ENCODE measurements around the gene TEKT1. TPM values are rescaled to one million over a fixed set of nuclear protein-coding genes. Genes with fewer than 3 reads are reported as not detected.

The TEKT1 gene
- total RNA-seq, 2 experiments from 2014 or later: not detected

DNA sequence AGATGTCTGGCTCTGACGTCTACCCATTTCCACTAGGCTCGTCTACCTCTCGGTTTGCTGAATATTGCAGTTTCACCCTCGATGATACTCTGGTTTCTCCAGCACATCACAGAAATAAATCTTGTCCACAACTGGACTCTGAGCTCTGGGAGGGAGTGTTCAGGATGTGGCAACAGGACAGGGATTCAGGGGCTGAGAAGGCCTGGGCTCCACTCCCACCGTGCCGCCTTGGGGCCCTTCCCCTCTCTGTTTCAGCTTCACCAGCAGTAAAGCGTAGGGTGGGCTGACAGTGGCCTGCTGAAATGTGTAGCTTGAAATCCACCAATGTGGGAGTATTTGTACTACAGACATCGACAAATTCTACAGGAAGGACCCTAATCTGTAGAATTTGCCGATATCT lies 20.0 kb downstream of the TEKT1 start:
- H3K36me3 Mint-ChIP-seq: no peaks in the 10 kb centered on the region
- ChIA-PET CTCF (interaction anchor here (0.6 kb wide), 1 partner anchor 32 kb away, joined by 3 read pairs; no protein-coding TSS in a partner anchor), POLR2A (no interaction called here)
- no peak for DNase-seq
- no peak overlapping the region for H3K4me3 Mint-ChIP-seq
- no peaks in the 10 kb centered on the region for H3K4me1 Mint-ChIP-seq (ENCODE audit: low read depth)
- peaks cover 13% of the 10 kb centered on the region for H3K27me3 Mint-ChIP-seq
- intact Hi-C loops (cut with micrococcal nuclease): no loop called here
- no peaks in the 10 kb centered on the region for H3K9me3 Mint-ChIP-seq
- H3K27ac Mint-ChIP-seq: no peak overlapping the region

DNA sequence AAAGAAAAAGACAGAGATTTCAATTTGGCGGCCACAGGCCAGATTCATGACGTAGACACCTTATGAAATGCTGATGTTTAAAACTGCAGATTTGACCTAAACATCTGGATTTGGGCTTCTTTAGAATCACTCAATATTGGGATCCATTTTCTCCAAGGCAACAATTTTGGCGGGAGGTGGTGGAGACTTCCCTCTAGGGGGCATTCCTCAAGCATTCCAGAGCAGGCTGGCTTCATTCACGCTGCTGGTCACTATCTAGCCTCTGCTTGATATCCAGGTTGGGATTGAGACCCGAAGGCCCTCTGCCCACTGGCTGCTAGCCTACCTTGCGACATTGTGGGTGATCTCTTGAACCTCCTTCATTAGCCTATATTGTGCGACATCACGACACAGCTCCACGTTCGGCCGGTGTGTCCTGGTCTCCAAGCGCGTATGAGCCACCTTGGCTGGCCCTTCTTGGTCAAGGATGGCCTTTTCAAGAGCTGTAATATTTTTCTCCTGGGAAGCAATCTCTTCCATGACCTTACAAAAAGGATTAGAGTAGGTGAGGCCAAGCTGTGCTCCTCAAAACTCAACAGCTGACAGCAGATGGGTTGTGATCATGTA lies 31.0 kb downstream of the TEKT1 start:
- Mint-ChIP-seq H3K4me1 (ENCODE audit: low read depth) (no peaks in the 10 kb centered on the region), H3K27ac (no peak overlapping the region), H3K9me3 (no peaks in the 10 kb centered on the region), H3K27me3 (peaks cover 1% of the 10 kb centered on the region), H3K4me3 (no peak overlapping the region), H3K36me3 (no peaks in the 10 kb centered on the region)
- DNase-seq: no peak
- CTCF ChIA-PET: no interaction called here
- intact Hi-C loops (cut with micrococcal nuclease): no loop called here
- POLR2A ChIA-PET: no interaction called here

DNA sequence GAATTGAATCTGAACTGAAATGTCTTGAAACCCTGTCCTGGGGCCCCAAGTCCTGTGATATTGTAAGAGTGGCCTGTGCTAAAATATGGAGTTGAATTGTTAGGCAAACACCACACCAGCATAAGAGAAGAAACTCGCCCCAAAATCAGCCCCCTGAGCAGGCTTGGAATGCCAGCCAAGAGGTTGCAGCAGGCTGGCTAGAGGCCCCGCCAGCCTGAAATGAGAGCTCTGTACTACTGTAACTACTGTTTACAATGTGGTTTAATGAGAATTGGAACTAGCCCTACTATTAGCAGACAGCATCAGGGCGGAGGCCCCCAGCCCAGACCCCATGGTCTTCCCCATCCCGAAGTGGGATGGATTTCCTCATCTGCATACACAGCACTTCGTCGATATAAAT lies 31.8 kb downstream of the TEKT1 start:
- Mint-ChIP-seq H3K9me3 (no peaks in the 10 kb centered on the region), H3K36me3 (no peaks in the 10 kb centered on the region), H3K4me3 (no peak overlapping the region), H3K27me3 (no peaks in the 10 kb centered on the region), H3K4me1 (ENCODE audit: low read depth) (no peaks in the 10 kb centered on the region), H3K27ac (no peak overlapping the region)
- ChIA-PET POLR2A (no interaction called here), CTCF (no interaction called here)
- no peak for DNase-seq
- intact Hi-C loops (cut with micrococcal nuclease): no loop called here

- intact Hi-C loops (cut with micrococcal nuclease): no loop called here
- CTCF ChIA-PET: no interaction called here
- Mint-ChIP-seq H3K36me3 (no peaks in the 10 kb centered on the region), H3K27me3 (no peaks in the 10 kb centered on the region), H3K9me3 (no peaks in the 10 kb centered on the region), H3K4me3 (no peak overlapping the region), H3K4me1 (ENCODE audit: low read depth) (peaks cover 2% of the 10 kb centered on the region), H3K27ac (no peak overlapping the region)
- DNase-seq: no peak
- POLR2A ChIA-PET: no interaction called here
These were observed 33.7 kb downstream of the TEKT1 start for GRCh38 chr17:6797718-6798351.

DNA sequence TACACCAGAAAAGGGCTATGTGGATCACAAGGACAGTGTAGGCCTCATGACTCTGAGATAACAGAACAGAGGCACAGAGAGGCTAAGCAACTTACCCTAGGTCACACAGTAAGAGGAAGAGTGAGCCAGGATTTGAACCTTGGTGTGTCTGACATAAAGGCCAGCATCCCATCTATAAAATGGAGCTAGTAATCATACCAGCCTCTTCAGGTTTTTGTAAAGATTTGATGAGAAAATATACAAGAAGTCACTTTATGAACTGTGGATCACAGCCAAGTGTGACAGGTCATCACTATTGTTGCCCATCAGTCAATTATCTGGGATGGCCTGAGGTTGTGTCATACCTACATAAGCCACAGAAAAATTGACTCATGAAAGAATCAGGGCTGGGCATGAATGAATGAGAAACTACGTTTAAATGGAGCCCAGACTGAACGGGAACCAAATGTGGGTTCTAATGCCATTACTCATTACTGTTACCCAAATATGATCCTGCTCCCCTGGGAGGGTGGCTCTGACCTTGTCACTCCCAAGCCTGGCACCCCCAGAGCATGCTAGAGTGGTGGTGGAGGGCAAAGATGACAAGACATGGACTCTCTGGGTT lies 34.5 kb downstream of the TEKT1 start:
- no peaks in the 10 kb centered on the region for H3K9me3 Mint-ChIP-seq
- H3K27ac Mint-ChIP-seq: no peak overlapping the region
- no peak for DNase-seq
- intact Hi-C loops (cut with micrococcal nuclease): no loop called here
- no peak overlapping the region for H3K4me3 Mint-ChIP-seq
- H3K4me1 Mint-ChIP-seq (ENCODE audit: low read depth): peaks cover 2% of the 10 kb centered on the region
- peaks cover 5% of the 10 kb centered on the region for H3K27me3 Mint-ChIP-seq
- POLR2A ChIA-PET: no interaction called here
- no peaks in the 10 kb centered on the region for H3K36me3 Mint-ChIP-seq
- CTCF ChIA-PET: no interaction called here

DNA sequence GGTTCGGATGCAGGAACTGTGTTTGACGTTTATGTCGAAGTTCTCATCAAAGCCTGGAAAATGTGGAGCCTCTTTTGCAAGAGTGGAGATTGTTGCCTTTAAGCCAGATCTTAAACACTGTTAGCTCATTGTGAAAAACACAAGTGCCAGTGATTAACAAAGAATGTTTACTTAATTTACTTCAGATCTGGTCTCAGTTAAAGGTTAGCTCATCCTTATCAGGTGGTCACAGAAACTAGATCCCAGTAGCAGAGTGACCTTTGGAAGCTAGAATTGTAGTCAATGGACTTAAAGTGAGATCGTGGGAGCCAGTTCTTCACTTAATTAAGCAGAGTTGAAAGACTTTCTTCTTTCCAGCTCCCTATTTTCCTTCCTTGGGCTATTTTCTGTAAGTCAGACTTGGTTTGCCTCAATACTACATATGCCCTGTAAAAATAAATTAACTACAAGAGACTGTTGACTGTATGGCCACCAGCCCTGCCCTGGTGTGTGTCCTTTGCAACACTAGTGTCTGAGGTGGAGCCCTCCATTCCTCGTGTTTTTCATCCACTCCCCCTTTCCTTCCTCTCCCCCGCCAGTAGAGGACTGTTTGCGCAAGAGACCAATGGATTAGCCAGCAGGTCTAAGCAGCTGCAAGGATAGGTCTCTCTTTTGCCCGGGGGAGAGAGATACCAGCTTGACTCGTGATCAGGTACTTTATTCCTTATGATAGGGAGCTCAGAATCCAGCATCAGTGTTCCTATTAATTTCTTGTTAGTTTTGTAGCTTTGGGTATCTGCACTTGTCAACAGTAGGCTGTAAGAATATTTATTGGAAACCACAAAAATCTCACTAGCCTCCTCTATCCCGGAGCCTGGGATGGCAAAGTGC lies 35.3 kb downstream of the TEKT1 start:
- Mint-ChIP-seq H3K9me3 (no peaks in the 10 kb centered on the region), H3K27me3 (peaks cover 5% of the 10 kb centered on the region), H3K36me3 (no peaks in the 10 kb centered on the region), H3K4me3 (no peak overlapping the region), H3K4me1 (ENCODE audit: low read depth) (peaks cover 2% of the 10 kb centered on the region), H3K27ac (no peak overlapping the region)
- ChIA-PET CTCF (no interaction called here), POLR2A (interaction anchor here (0.7 kb wide), 1 partner anchor 1181 kb away, joined by 3 read pairs; no protein-coding TSS in a partner anchor)
- DNase-seq: no peak
- intact Hi-C loops (cut with micrococcal nuclease): no loop called here

DNA sequence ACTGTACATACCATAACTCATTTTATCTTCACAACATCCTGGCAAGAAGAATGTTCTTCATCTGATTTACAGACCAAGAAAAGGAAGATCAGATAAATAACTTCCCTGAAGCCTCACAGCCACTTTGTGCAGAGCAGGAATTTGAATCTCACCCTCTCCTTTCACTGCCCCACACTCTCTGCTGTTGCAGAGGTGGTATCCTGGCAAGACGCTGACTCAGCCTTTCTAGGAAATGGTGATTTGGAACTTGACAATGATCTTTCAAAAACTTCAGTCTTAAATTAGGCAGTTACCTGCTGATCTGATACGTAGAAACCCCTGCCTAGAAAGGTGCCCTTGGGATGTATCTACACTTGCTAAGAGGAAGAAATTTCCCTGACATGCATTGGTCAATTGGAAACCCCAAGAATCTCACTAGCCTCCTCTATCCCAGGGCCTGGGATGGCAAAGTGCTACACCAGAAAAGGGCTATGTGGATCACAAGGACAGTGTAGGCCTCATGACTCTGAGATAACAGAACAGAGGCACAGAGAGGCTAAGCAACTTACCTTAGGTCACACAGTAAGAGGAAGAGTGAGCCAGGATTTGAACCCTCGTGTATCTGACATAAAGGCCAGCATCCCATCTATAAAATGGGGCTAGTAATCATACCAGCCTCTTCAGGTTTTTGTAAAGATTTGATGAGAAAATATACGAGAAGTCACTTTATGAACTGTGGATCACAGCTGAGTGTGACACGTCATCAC lies 37.6 kb downstream of the TEKT1 start:
- H3K27ac Mint-ChIP-seq: no peak overlapping the region
- H3K36me3 Mint-ChIP-seq: no peaks in the 10 kb centered on the region
- H3K4me1 Mint-ChIP-seq (ENCODE audit: low read depth): peaks cover 2% of the 10 kb centered on the region
- H3K27me3 Mint-ChIP-seq: peaks cover 20% of the 10 kb centered on the region
- H3K4me3 Mint-ChIP-seq: no peak overlapping the region
- intact Hi-C loops (cut with micrococcal nuclease): no loop called here
- H3K9me3 Mint-ChIP-seq: no peaks in the 10 kb centered on the region
- ChIA-PET POLR2A (no interaction called here), CTCF (no interaction called here)
- no peak for DNase-seq

GRCh38 chr17:6789146-6789545 lies 42.4 kb downstream of the TEKT1 start:
- Mint-ChIP-seq H3K9me3 (no peaks in the 10 kb centered on the region), H3K27me3 (peaks cover 43% of the 10 kb centered on the region), H3K4me1 (ENCODE audit: low read depth) (peaks cover 2% of the 10 kb centered on the region), H3K36me3 (no peaks in the 10 kb centered on the region), H3K27ac (no peak overlapping the region), H3K4me3 (no peak overlapping the region)
- ChIA-PET CTCF (no interaction called here), POLR2A (no interaction called here)
- no peak for DNase-seq
- intact Hi-C loops (cut with micrococcal nuclease): no loop called here

- no peaks in the 10 kb centered on the region for H3K36me3 Mint-ChIP-seq
- CTCF ChIA-PET: no interaction called here
- no peak overlapping the region for H3K4me3 Mint-ChIP-seq
- no peak for DNase-seq
- intact Hi-C loops (cut with micrococcal nuclease): no loop called here
- no peak overlapping the region for H3K27ac Mint-ChIP-seq
- H3K4me1 Mint-ChIP-seq (ENCODE audit: low read depth): no peaks in the 10 kb centered on the region
- peaks cover 45% of the 10 kb centered on the region for H3K27me3 Mint-ChIP-seq
- POLR2A ChIA-PET: no interaction called here
- H3K9me3 Mint-ChIP-seq: peaks cover 16% of the 10 kb centered on the region
These were observed 44.3 kb downstream of the TEKT1 start for GRCh38 chr17:6787081-6787693.

GRCh38 chr17:6786618-6787017 lies 44.9 kb downstream of the TEKT1 start:
- Mint-ChIP-seq H3K27ac (no peak overlapping the region), H3K4me3 (no peak overlapping the region), H3K36me3 (no peaks in the 10 kb centered on the region), H3K9me3 (peaks cover 17% of the 10 kb centered on the region), H3K4me1 (ENCODE audit: low read depth) (no peaks in the 10 kb centered on the region), H3K27me3 (peaks cover 47% of the 10 kb centered on the region)
- DNase-seq: no peak
- intact Hi-C loops (cut with micrococcal nuclease): no loop called here
- ChIA-PET POLR2A (no interaction called here), CTCF (no interaction called here)

- intact Hi-C loops (cut with micrococcal nuclease): no loop called here
- ChIA-PET POLR2A (no interaction called here), CTCF (no interaction called here)
- H3K36me3 Mint-ChIP-seq: no peaks in the 10 kb centered on the region
- no peak overlapping the region for H3K4me3 Mint-ChIP-seq
- no peaks in the 10 kb centered on the region for H3K4me1 Mint-ChIP-seq (ENCODE audit: low read depth)
- peaks cover 17% of the 10 kb centered on the region for H3K9me3 Mint-ChIP-seq
- no peak for DNase-seq
- no peak overlapping the region for H3K27ac Mint-ChIP-seq
- peaks cover 36% of the 10 kb centered on the region for H3K27me3 Mint-ChIP-seq
These were observed 49.3 kb downstream of the TEKT1 start for GRCh38 chr17:6782244-6782643.

DNA sequence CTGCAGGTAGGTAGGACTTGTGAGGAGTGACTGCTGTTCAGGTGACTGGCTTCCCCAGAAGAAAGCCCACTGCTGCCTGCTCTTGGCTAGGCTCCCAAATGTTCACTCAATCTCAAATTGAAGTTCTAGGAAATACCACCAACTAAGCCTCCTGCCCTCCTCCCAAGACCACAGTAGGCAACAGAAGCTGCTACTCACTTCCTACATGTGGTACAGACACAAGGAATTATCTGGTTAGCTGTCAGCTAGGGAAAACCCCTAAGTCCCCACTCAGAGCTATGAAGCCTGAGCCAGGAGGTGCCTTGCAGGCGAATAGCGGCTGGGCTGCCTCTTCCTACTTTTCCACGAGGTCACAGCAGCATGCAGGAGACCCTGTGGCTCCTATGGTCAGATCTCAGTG lies 50.6 kb downstream of the TEKT1 start:
- Mint-ChIP-seq H3K27ac (no peak overlapping the region), H3K4me3 (no peak overlapping the region), H3K4me1 (ENCODE audit: low read depth) (no peaks in the 10 kb centered on the region), H3K9me3 (peaks cover 17% of the 10 kb centered on the region), H3K36me3 (no peaks in the 10 kb centered on the region), H3K27me3 (peaks cover 30% of the 10 kb centered on the region)
- intact Hi-C loops (cut with micrococcal nuclease): no loop called here
- CTCF ChIA-PET: interaction anchor here (1.4 kb wide), 1 partner anchor 224 kb away, joined by 4 read pairs; no protein-coding TSS in a partner anchor
- DNase-seq: no peak
- POLR2A ChIA-PET: no interaction called here

Data from activated CD4-positive, alpha-beta memory T cell treated with anti-CD3 and anti-CD28 coated beads for 36 hours (primary cell).